HepG2 (cell line): ENCODE measurements around the gene DUS1L. TPM values are rescaled to one million over a fixed set of nuclear protein-coding genes. Genes with fewer than 3 reads are reported as not detected.

ENCODE experiments used
- ATF7 ChIP-seq, 2 experiments: fragments of 450-650 bp in 1 of 2; sonication (generic) in 1 of 2; formaldehyde crosslinking in 1 of 2; IDR thresholded peaks; 2 replicates each; pipeline versions ENCODE4 v1.4.0 to v1.6.1; 2016 to 2020; ENCODE audit warnings: antibody characterized with exemption in 1 of 2, mild to moderate bottlenecking in 1 of 2, missing genetic modification reagents in 1 of 2
- ATF7-NPFF ChIP-seq: sonication (generic); formaldehyde crosslinking; IDR thresholded peaks from 2 replicates; pipeline ENCODE4 v1.8.1; 2023; ENCODE audit warnings: mild to moderate bottlenecking, low read depth, missing genetic modification reagents, moderate library complexity
- BORCS8-MEF2B ChIP-seq: sonication (generic); formaldehyde crosslinking; IDR thresholded peaks from 2 replicates; pipeline ENCODE4 v1.8.0; 2022; ENCODE audit warnings: mild to moderate bottlenecking, missing genetic modification reagents
- FOXK1 ChIP-seq: sonication (generic); formaldehyde crosslinking; IDR thresholded peaks from 2 replicates; pipeline ENCODE4 v1.4.0; 2020; ENCODE audit warnings: low read depth, missing genetic modification reagents, borderline replicate concordance
- POLR2G ChIP-seq: fragments of 200-400 bp; formaldehyde crosslinking; IDR thresholded peaks from 2 replicates; pipeline ENCODE4 v1.6.1; 2018; ENCODE audit warnings: mild to moderate bottlenecking, low read depth, low read length, moderate library complexity
- ZBTB1 ChIP-seq: sonication (generic); formaldehyde crosslinking; IDR thresholded peaks from 2 replicates; pipeline ENCODE4 v1.4.0; 2020; ENCODE audit warnings: missing genetic modification reagents, borderline replicate concordance
- ZNF121 ChIP-seq: sonication (generic); formaldehyde crosslinking; IDR thresholded peaks from 2 replicates; pipeline ENCODE4 v1.5.0; 2020; ENCODE audit warnings: mild to moderate bottlenecking, missing genetic modification reagents
- ZNF143 ChIP-seq: sonication (generic); formaldehyde crosslinking; IDR thresholded peaks from 2 replicates; pipeline ENCODE4 v1.4.0; 2020; ENCODE audit warnings: missing genetic modification reagents
- ZNF354B ChIP-seq: sonication (generic); formaldehyde crosslinking; IDR thresholded peaks from 2 replicates; pipeline ENCODE4 v1.8.0; 2022; ENCODE audit warnings: mild to moderate bottlenecking, missing genetic modification reagents
- ZNF383 ChIP-seq: sonication (generic); formaldehyde crosslinking; IDR thresholded peaks from 2 replicates; pipeline ENCODE4 v1.4.0; 2020; ENCODE audit warnings: missing genetic modification reagents, mild to moderate bottlenecking, borderline replicate concordance
- ZNF484 ChIP-seq: sonication (generic); formaldehyde crosslinking; IDR thresholded peaks from 2 replicates; pipeline ENCODE4 v1.5.1; 2020; ENCODE audit warnings: mild to moderate bottlenecking, low read depth, missing genetic modification reagents, borderline replicate concordance
- ZNF674 ChIP-seq: sonication (generic); formaldehyde crosslinking; IDR thresholded peaks from 2 replicates; pipeline ENCODE4 v1.5.0; 2020; ENCODE audit warnings: low read depth, mild to moderate bottlenecking, missing genetic modification reagents
- polyA plus RNA-seq, 8 experiments: library from polyadenylated mRNA; depleted of rRNA in 3 of 8; stranded (reverse) in 7 of 8; unstranded in 1 of 8; fragments of >200 nt; fragmentation: Illumina TruSeq in 4 of 8; extraction: Trizol in 4 of 8; gene quantifications; 2 replicates each; pipeline versions ENCODE4 v1.2.1 to v1.2.3, GENCODE V29; 2011 to 2016; ENCODE audit warnings: low read depth in 4 of 8, missing spikeins in 1 of 8, mixed read lengths in 1 of 8; ENCODE audit not compliant: insufficient read depth in 1 of 8
- total RNA-seq, 5 experiments: library from RNA; depleted of rRNA; stranded (reverse); fragments of >200 nt; fragmentation: Illumina TruSeq; extraction: Trizol; gene quantifications; 2 replicates each; pipeline ENCODE4 v1.2.3, GENCODE V29; 2016; ENCODE audit warnings: low read depth in 1 of 5
- TF ChIP-seq, protein P1 (sequence below): sonication (generic); formaldehyde crosslinking; IDR thresholded peaks from 2 replicates; pipeline ENCODE4 v1.5.1; 2020; ENCODE audit warnings: missing genetic modification reagents, mild to moderate bottlenecking, borderline replicate concordance
- TF ChIP-seq, protein P2 (sequence below): sonication (generic); formaldehyde crosslinking; IDR thresholded peaks from 2 replicates; pipeline ENCODE4 v1.4.0; 2020; ENCODE audit warnings: mild to moderate bottlenecking, missing genetic modification reagents
- TF ChIP-seq, protein P3 (sequence below): fragments of 450-650 bp; IDR thresholded peaks from 2 replicates; pipeline ENCODE4 v1.6.1; 2017; ENCODE audit warnings: mild to moderate bottlenecking
- TF ChIP-seq, protein P4 (sequence below): conservative IDR thresholded peaks from 2 replicates; pipeline ENCODE4 v1.6.1; 2018; ENCODE audit warnings: missing genetic modification reagents
- TF ChIP-seq, protein P5 (sequence below): sonication (generic); formaldehyde crosslinking; IDR thresholded peaks from 2 replicates; pipeline ENCODE4 v1.5.1; 2020; ENCODE audit warnings: mild to moderate bottlenecking, moderate library complexity, missing genetic modification reagents

Gene DUS1L
- total and polyA plus RNA-seq, 2 of the 13 experiments (the other 11 are each of a cell fraction or from before 2014, with no cell fraction given) = 81.0 to 109 TPM

DNA sequence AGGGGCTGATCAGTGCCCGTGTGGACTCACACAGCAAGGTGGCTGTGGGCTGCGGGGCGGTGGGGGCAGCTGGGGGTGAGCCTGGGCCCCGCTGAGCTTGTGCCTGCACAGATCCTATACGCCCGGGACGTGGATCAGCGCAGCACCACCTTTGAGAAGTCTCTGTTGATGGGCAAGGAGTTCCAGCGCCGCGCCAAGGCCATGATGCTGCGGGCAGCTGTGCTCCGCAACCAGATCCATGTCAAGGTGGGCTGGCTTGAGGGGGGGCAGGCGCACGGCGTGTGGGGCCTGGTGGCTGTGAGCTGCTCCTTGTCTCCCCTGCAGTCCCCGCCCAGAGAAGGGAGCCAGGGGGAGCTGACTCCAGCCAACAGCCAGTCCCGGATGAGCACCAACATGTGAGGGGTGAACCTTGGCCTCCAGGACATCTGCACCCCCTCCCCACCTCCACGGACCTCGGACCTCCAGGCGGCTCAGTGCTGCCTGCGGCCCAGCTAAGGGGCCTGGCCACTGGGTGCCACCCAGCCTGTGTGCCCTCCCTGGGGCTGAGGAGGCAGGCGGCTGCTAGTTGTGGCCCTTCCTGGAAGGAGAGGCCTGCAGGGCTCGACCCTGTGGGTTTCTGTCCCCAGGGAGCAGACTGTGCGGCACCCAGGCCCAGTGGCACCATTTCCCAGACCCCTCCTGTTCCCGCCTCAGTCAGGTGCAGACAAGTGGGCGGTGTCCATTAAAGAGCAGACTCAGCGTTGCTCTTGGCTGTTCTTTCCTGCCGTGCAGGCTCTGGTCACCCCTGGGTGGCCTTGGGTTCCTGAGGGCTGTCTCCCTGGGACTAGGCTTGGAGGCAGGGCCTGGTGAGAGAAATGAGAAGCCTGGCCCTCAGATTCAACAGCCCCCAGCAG, 8.6 kb downstream of the DUS1L start (continued):
- TF ChIP-seq ATF7 (IDR thresholded peaks at IDR 0.05) (no peak), ATF7 (CRISPR knock-in tag; IDR thresholded peaks at IDR 0.05) (no peak), ZBTB1 (CRISPR knock-in tag) (0 out of 2 replicates have a peak, but pooled peaks have one; percentile 24), ZNF484 (CRISPR knock-in tag) (0 out of 2 replicates have a peak, but pooled peaks have one; percentile 70), ZNF354B (CRISPR knock-in tag) (no peak), ZNF674 (CRISPR knock-in tag) (peak; percentile 87; the same call in 1 of the 2 replicates), ZNF383 (CRISPR knock-in tag) (no peak), FOXK1 (CRISPR knock-in tag) (0 out of 2 replicates have a peak, but pooled peaks have one; percentile 11), ATF7-NPFF (CRISPR knock-in tag) (no peak; the same call in 1 of the 2 replicates), ZNF121 (CRISPR knock-in tag) (no peak; the same call in 1 of the 2 replicates), POLR2G (peak; percentile 52; the same call in 1 of the 2 replicates), ZNF143 (CRISPR knock-in tag) (0 out of 2 replicates have a peak, but pooled peaks have one; percentile 33), BORCS8-MEF2B (CRISPR knock-in tag) (peak; percentile 62)
- TF ChIP-seq, protein P1, sequence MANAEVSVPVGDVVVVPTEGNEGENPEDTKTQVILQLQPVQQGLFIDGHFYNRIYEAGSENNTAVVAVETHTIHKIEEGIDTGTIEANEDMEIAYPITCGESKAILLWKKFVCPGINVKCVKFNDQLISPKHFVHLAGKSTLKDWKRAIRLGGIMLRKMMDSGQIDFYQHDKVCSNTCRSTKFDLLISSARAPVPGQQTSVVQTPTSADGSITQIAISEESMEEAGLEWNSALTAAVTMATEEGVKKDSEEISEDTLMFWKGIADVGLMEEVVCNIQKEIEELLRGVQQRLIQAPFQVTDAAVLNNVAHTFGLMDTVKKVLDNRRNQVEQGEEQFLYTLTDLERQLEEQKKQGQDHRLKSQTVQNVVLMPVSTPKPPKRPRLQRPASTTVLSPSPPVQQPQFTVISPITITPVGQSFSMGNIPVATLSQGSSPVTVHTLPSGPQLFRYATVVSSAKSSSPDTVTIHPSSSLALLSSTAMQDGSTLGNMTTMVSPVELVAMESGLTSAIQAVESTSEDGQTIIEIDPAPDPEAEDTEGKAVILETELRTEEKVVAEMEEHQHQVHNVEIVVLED (CRISPR knock-in tag) = peak; percentile 71
- TF ChIP-seq, protein P2, sequence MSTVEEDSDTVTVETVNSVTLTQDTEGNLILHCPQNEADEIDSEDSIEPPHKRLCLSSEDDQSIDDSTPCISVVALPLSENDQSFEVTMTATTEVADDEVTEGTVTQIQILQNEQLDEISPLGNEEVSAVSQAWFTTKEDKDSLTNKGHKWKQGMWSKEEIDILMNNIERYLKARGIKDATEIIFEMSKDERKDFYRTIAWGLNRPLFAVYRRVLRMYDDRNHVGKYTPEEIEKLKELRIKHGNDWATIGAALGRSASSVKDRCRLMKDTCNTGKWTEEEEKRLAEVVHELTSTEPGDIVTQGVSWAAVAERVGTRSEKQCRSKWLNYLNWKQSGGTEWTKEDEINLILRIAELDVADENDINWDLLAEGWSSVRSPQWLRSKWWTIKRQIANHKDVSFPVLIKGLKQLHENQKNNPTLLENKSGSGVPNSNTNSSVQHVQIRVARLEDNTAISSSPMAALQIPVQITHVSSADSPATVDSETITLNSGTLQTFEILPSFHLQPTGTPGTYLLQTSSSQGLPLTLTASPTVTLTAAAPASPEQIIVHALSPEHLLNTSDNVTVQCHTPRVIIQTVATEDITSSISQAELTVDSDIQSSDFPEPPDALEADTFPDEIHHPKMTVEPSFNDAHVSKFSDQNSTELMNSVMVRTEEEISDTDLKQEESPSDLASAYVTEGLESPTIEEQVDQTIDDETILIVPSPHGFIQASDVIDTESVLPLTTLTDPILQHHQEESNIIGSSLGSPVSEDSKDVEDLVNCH (CRISPR knock-in tag) = no peak
- TF ChIP-seq, protein P3, sequence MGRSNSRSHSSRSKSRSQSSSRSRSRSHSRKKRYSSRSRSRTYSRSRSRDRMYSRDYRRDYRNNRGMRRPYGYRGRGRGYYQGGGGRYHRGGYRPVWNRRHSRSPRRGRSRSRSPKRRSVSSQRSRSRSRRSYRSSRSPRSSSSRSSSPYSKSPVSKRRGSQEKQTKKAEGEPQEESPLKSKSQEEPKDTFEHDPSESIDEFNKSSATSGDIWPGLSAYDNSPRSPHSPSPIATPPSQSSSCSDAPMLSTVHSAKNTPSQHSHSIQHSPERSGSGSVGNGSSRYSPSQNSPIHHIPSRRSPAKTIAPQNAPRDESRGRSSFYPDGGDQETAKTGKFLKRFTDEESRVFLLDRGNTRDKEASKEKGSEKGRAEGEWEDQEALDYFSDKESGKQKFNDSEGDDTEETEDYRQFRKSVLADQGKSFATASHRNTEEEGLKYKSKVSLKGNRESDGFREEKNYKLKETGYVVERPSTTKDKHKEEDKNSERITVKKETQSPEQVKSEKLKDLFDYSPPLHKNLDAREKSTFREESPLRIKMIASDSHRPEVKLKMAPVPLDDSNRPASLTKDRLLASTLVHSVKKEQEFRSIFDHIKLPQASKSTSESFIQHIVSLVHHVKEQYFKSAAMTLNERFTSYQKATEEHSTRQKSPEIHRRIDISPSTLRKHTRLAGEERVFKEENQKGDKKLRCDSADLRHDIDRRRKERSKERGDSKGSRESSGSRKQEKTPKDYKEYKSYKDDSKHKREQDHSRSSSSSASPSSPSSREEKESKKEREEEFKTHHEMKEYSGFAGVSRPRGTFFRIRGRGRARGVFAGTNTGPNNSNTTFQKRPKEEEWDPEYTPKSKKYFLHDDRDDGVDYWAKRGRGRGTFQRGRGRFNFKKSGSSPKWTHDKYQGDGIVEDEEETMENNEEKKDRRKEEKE = no peak
- TF ChIP-seq, protein P4, sequence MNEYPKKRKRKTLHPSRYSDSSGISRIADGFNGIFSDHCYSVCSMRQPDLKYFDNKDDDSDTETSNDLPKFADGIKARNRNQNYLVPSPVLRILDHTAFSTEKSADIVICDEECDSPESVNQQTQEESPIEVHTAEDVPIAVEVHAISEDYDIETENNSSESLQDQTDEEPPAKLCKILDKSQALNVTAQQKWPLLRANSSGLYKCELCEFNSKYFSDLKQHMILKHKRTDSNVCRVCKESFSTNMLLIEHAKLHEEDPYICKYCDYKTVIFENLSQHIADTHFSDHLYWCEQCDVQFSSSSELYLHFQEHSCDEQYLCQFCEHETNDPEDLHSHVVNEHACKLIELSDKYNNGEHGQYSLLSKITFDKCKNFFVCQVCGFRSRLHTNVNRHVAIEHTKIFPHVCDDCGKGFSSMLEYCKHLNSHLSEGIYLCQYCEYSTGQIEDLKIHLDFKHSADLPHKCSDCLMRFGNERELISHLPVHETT = 0 out of 2 replicates have a peak, but pooled peaks have one; percentile 43
- TF ChIP-seq, protein P5, sequence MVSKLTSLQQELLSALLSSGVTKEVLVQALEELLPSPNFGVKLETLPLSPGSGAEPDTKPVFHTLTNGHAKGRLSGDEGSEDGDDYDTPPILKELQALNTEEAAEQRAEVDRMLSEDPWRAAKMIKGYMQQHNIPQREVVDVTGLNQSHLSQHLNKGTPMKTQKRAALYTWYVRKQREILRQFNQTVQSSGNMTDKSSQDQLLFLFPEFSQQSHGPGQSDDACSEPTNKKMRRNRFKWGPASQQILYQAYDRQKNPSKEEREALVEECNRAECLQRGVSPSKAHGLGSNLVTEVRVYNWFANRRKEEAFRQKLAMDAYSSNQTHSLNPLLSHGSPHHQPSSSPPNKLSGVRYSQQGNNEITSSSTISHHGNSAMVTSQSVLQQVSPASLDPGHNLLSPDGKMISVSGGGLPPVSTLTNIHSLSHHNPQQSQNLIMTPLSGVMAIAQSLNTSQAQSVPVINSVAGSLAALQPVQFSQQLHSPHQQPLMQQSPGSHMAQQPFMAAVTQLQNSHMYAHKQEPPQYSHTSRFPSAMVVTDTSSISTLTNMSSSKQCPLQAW (CRISPR knock-in tag) = peak; percentile 68; the same call in 1 of the 2 replicates
